ENCODE measurements around the gene CGREF1. TPM values are rescaled to one million over a fixed set of nuclear protein-coding genes. Genes with fewer than 3 reads are reported as not detected.

Gene CGREF1
- total and polyA plus RNA-seq, 2 donors (not counting 1 experiment from before 2014, with no cell fraction given): 1.5 to 2.3 TPM

- Histone ChIP-seq H3K9me3 (ENCODE audit: control insufficient read depth, insufficient read depth, low read depth, low read length) (no peaks in the 10 kb centered on the region), H3K4me2 (ENCODE audit: extremely low read depth, insufficient read depth, low read length) (peak overlapping the region; percentile 97), H3K27ac (ENCODE audit: insufficient read depth, low read length) (peak overlapping the region; percentile 82), H3K4me3 (replicated peaks in 1 of 4; ENCODE audit: control extremely low read depth in 1 of 4, insufficient read depth in 1 of 4, low read depth in 3 of 4, low read length in 4 of 4) (peak overlapping the region; percentile 87 to 98 (median 96)), H4K20me1 (ENCODE audit: control insufficient read depth, extremely low read depth, insufficient read depth, low read length) (no peaks in the 10 kb centered on the region), H3K4me1 (ENCODE audit: control insufficient read depth, extremely low read depth, insufficient read depth, low read length) (peaks cover 4% of the 10 kb centered on the region), H3K27me3 (ENCODE audit: control insufficient read depth, insufficient read depth, low read length) (no peaks in the 10 kb centered on the region), H3K36me3 (ENCODE audit: control insufficient read depth, insufficient read depth, low read length) (peaks cover 18% of the 10 kb centered on the region), H3K79me2 (ENCODE audit: control insufficient read depth, insufficient read depth, low read length) (peaks cover 15% of the 10 kb centered on the region), H2AFZ (ENCODE audit: low read length) (no peak overlapping the region), H3K9ac (ENCODE audit: insufficient read depth, low read length) (peak overlapping the region; percentile 90)
- no peak for TF ChIP-seq EZH2 (IDR thresholded peaks at IDR 0.05; ENCODE audit: low read length, missing control alignments)
- TF ChIP-seq CTCF (conservative IDR thresholded peaks at IDR 0.05 in 1 of 2, IDR thresholded peaks at IDR 0.05 in 1 of 2; ENCODE audit: low read depth in 1 of 2, low read length in 2 of 2): no peak
- DNase-seq (ENCODE audit: low read depth in 2 of 2): no peak
These were observed 14.4 kb upstream of the CGREF1 start for GRCh38 chr2:27133195-27133875.

- Histone ChIP-seq H4K20me1 (ENCODE audit: control insufficient read depth, extremely low read depth, insufficient read depth, low read length) (no peaks in the 10 kb centered on the region), H3K27ac (ENCODE audit: insufficient read depth, low read length) (no peak overlapping the region), H2AFZ (ENCODE audit: low read length) (no peak overlapping the region)
These were observed 12.5 kb upstream of the CGREF1 start for GRCh38 chr2:27131429-27131828.

GRCh38 chr2:27130396-27130795 is 11.5 kb upstream of the CGREF1 start:
- Histone ChIP-seq H3K36me3 (ENCODE audit: control insufficient read depth, insufficient read depth, low read length) (peaks cover 18% of the 10 kb centered on the region), H4K20me1 (ENCODE audit: control insufficient read depth, extremely low read depth, insufficient read depth, low read length) (no peaks in the 10 kb centered on the region), H2AFZ (ENCODE audit: low read length) (no peak overlapping the region), H3K4me1 (ENCODE audit: control insufficient read depth, extremely low read depth, insufficient read depth, low read length) (peaks cover 4% of the 10 kb centered on the region), H3K27ac (ENCODE audit: insufficient read depth, low read length) (no peak overlapping the region), H3K27me3 (ENCODE audit: control insufficient read depth, insufficient read depth, low read length) (no peaks in the 10 kb centered on the region), H3K4me3 (replicated peaks in 1 of 4; ENCODE audit: control extremely low read depth in 1 of 4, insufficient read depth in 1 of 4, low read depth in 3 of 4, low read length in 4 of 4) (no peak overlapping the region), H3K9ac (ENCODE audit: insufficient read depth, low read length) (no peak overlapping the region), H3K79me2 (ENCODE audit: control insufficient read depth, insufficient read depth, low read length) (peaks cover 15% of the 10 kb centered on the region), H3K9me3 (ENCODE audit: control insufficient read depth, insufficient read depth, low read depth, low read length) (no peaks in the 10 kb centered on the region), H3K4me2 (ENCODE audit: extremely low read depth, insufficient read depth, low read length) (no peak overlapping the region)
- no peak for TF ChIP-seq CTCF (conservative IDR thresholded peaks at IDR 0.05 in 1 of 2, IDR thresholded peaks at IDR 0.05 in 1 of 2; ENCODE audit: low read depth in 1 of 2, low read length in 2 of 2)
- TF ChIP-seq EZH2 (IDR thresholded peaks at IDR 0.05; ENCODE audit: low read length, missing control alignments): no peak
- DNase-seq (ENCODE audit: low read depth in 2 of 2): no peak

More at GRCh38 chr2:27131429-27131828, 12.5 kb upstream of the CGREF1 start:
- no peaks in the 10 kb centered on the region for H3K9me3 ChIP-seq (ENCODE audit: control insufficient read depth, insufficient read depth, low read depth, low read length)
- no peak for DNase-seq (ENCODE audit: low read depth in 2 of 2)
- peaks cover 4% of the 10 kb centered on the region for H3K4me1 ChIP-seq (ENCODE audit: control insufficient read depth, extremely low read depth, insufficient read depth, low read length)
- no peak overlapping the region for H3K4me2 ChIP-seq (ENCODE audit: extremely low read depth, insufficient read depth, low read length)
- TF ChIP-seq EZH2 (IDR thresholded peaks at IDR 0.05; ENCODE audit: low read length, missing control alignments): no peak
- TF ChIP-seq CTCF (conservative IDR thresholded peaks at IDR 0.05 in 1 of 2, IDR thresholded peaks at IDR 0.05 in 1 of 2; ENCODE audit: low read depth in 1 of 2, low read length in 2 of 2): no peak
- H3K79me2 ChIP-seq (ENCODE audit: control insufficient read depth, insufficient read depth, low read length): peaks cover 15% of the 10 kb centered on the region
- no peak overlapping the region for H3K9ac ChIP-seq (ENCODE audit: insufficient read depth, low read length)
- H3K27me3 ChIP-seq (ENCODE audit: control insufficient read depth, insufficient read depth, low read length): no peaks in the 10 kb centered on the region
- H3K4me3 ChIP-seq (replicated peaks in 1 of 4; ENCODE audit: control extremely low read depth in 1 of 4, insufficient read depth in 1 of 4, low read depth in 3 of 4, low read length in 4 of 4): no peak overlapping the region
- H3K36me3 ChIP-seq (ENCODE audit: control insufficient read depth, insufficient read depth, low read length): peaks cover 18% of the 10 kb centered on the region
